H1 (cell line): Measurements from ENCODE around the gene ANO6.

Experiments used
- ASH2L ChIP-seq: fragments of 200-600, 300-600 bp; sonication (generic); IDR thresholded peaks from one replicate; pipeline ENCODE4 v1.7.1; 2017; ENCODE audit warnings: low read length
- CBX8 ChIP-seq: fragments of 300-800, 300-1000 bp; sonication (generic); IDR thresholded peaks from 2 replicates; pipeline ENCODE4 v1.7.1; 2016; ENCODE audit warnings: low read depth, low read length, borderline replicate concordance
- CEBPB ChIP-seq: IDR thresholded peaks from 2 replicates; pipeline ENCODE4 v1.6.1; 2012; ENCODE audit warnings: low read depth, low read length
- EP300 ChIP-seq, 2 experiments: IDR thresholded peaks; 1 replicate in 1 of 2; 2 replicates in 1 of 2; pipeline ENCODE4 v1.6.1; 2011 to 2012; ENCODE audit warnings: low read depth in 2 of 2, low read length in 2 of 2, mild to moderate bottlenecking in 2 of 2, borderline replicate concordance in 1 of 2, inconsistent platforms in 1 of 2, moderate library complexity in 1 of 2
- EZH2 ChIP-seq: fragments of 200-600 bp; sonication (generic); IDR thresholded peaks from 2 replicates; pipeline ENCODE4 v1.7.1; 2012; ENCODE audit warnings: low read depth, mild to moderate bottlenecking, moderate library complexity, low read length, inconsistent platforms; ENCODE audit not compliant: severe bottlenecking
- GABPA ChIP-seq: IDR thresholded peaks from 2 replicates; pipeline ENCODE4 v1.6.1; 2011; ENCODE audit warnings: mild to moderate bottlenecking, low read length, moderate library complexity, borderline replicate concordance; ENCODE audit not compliant: insufficient read depth
- HDAC2 ChIP-seq, 2 experiments: fragments of 300-600 bp in 1 of 2; sonication (generic) in 1 of 2; IDR thresholded peaks; 2 replicates each; pipeline ENCODE4 v1.6.1; 2011 to 2012; ENCODE audit warnings: low read depth in 2 of 2, low read length in 2 of 2, mild to moderate bottlenecking in 2 of 2, moderate library complexity in 2 of 2, borderline replicate concordance in 1 of 2, inconsistent platforms in 1 of 2
- POLR2A ChIP-seq, 2 experiments: IDR thresholded peaks; 1 replicate in 1 of 2; 2 replicates in 1 of 2; pipeline ENCODE4 v1.6.1; 2011; ENCODE audit warnings: low read depth in 2 of 2, low read length in 2 of 2, mild to moderate bottlenecking in 2 of 2; ENCODE audit errors: control extremely low read depth in 1 of 2
- SP1 ChIP-seq: IDR thresholded peaks from 2 replicates; pipeline ENCODE4 v1.6.1; 2011; ENCODE audit warnings: low read depth, low read length
- ZNF274 ChIP-seq: IDR thresholded peaks from 2 replicates; pipeline ENCODE4 v1.7.0; 2012; ENCODE audit warnings: low read length, borderline replicate concordance; ENCODE audit errors: extremely low read depth
- TF ChIP-seq, protein P1 (sequence below), 3 experiments: IDR thresholded peaks; 1 replicate in 2 of 3; 2 replicates in 1 of 3; pipeline versions ENCODE4 v1.5.1 to v1.6.1; 2011; ENCODE audit warnings: low read length in 3 of 3, mild to moderate bottlenecking in 3 of 3, inconsistent platforms in 2 of 3, low read depth in 1 of 3, moderate library complexity in 1 of 3; ENCODE audit not compliant: insufficient read depth in 1 of 3; ENCODE audit errors: control extremely low read depth in 1 of 3
- TF ChIP-seq, protein P2 (sequence below): IDR thresholded peaks from 2 replicates; pipeline ENCODE4 v1.6.1; 2011; ENCODE audit warnings: low read depth, mild to moderate bottlenecking, low read length; ENCODE audit not compliant: insufficient read depth

DNA sequence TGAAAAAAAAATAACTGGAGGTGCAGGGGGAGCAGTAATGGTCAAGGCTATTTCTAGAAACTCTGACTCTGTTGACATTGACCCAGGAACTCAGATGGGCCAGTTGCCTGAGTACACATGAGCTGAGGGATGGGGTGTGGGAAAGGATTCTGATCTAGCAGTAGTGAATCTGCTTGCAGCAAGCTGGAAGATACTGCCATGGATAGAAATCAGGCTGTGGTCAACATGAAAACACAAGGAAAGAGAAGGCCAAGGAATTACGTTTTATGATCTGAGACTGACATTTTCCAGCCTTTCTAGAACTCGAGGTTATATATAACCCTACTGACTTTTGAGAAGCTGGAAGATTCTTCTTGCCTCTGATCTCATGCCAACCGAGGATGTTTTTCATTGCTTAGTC is 90.0 kb downstream of the ANO6 start:
- TF ChIP-seq ASH2L = no peak
- TF ChIP-seq EZH2 = no peak
- TF ChIP-seq GABPA = no peak
- TF ChIP-seq SP1 = no peak
- no peak for TF ChIP-seq CBX8
- no peak for TF ChIP-seq EP300 (IDR thresholded peaks at IDR 0.05; ENCODE audit: borderline replicate concordance in 1 of 2, low read depth in 2 of 2, low read length in 2 of 2)
- TF ChIP-seq, protein P1, sequence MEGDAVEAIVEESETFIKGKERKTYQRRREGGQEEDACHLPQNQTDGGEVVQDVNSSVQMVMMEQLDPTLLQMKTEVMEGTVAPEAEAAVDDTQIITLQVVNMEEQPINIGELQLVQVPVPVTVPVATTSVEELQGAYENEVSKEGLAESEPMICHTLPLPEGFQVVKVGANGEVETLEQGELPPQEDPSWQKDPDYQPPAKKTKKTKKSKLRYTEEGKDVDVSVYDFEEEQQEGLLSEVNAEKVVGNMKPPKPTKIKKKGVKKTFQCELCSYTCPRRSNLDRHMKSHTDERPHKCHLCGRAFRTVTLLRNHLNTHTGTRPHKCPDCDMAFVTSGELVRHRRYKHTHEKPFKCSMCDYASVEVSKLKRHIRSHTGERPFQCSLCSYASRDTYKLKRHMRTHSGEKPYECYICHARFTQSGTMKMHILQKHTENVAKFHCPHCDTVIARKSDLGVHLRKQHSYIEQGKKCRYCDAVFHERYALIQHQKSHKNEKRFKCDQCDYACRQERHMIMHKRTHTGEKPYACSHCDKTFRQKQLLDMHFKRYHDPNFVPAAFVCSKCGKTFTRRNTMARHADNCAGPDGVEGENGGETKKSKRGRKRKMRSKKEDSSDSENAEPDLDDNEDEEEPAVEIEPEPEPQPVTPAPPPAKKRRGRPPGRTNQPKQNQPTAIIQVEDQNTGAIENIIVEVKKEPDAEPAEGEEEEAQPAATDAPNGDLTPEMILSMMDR (IDR thresholded peaks at IDR 0.05; ENCODE audit: control extremely low read depth in 1 of 3, insufficient read depth in 1 of 3, low read depth in 1 of 3, low read length in 3 of 3) = no peak
- no peak for TF ChIP-seq ZNF274
- TF ChIP-seq HDAC2 (IDR thresholded peaks at IDR 0.05; ENCODE audit: borderline replicate concordance in 1 of 2, low read depth in 2 of 2, low read length in 2 of 2) = no peak
- no peak for TF ChIP-seq CEBPB
- TF ChIP-seq POLR2A (IDR thresholded peaks at IDR 0.05; ENCODE audit: control extremely low read depth in 1 of 2, low read depth in 2 of 2, low read length in 2 of 2) = no peak
- TF ChIP-seq, protein P2, sequence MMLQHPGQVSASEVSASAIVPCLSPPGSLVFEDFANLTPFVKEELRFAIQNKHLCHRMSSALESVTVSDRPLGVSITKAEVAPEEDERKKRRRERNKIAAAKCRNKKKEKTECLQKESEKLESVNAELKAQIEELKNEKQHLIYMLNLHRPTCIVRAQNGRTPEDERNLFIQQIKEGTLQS = no peak
